ENCODE results near the gene HSPA4.
"Not testable (repeated sequence)": the region's sequence is repeated elsewhere in the genome, so short reads cannot be mapped to it uniquely, and the experiment has no call there.

The HSPA4 gene

GRCh38 chr5:133128066-133128465 is 76.3 kb downstream of the HSPA4 start:
- DNase-seq: no peak

DNA sequence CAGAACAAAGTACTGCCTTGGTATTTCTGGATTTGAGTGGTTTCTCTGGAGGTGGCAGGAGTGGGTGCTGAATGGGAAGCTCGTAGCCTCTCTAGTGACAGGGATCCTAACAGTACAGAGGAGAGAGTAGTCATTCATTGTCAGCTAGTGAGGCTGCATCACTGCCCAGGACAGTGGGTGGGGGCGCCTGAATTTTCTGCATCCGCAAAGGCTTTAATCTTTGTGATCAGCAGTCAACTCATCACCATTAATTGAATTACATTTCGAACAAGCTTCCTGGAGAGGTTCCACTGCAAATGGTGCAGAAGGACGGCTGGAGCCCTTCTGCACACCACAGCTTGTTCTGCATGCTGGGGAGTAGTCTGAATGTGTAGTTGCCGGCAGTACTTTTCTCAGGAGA is 77.5 kb downstream of the HSPA4 start:
- no peak for DNase-seq

GRCh38 chr5:133129950-133130349 is 78.1 kb downstream of the HSPA4 start:
- no peak for DNase-seq

GRCh38 chr5:133130387-133131118 is 78.7 kb downstream of the HSPA4 start:
- no peak for DNase-seq

- no peak for DNase-seq
Measured at GRCh38 chr5:133132717-133133116, 80.9 kb downstream of the HSPA4 start.

- not testable (repeated sequence) for DNase-seq
Measured at GRCh38 chr5:133133241-133133640, 81.4 kb downstream of the HSPA4 start.

- DNase-seq: not testable (repeated sequence)
Measured at GRCh38 chr5:133136890-133137289, 85.1 kb downstream of the HSPA4 start.

DNA sequence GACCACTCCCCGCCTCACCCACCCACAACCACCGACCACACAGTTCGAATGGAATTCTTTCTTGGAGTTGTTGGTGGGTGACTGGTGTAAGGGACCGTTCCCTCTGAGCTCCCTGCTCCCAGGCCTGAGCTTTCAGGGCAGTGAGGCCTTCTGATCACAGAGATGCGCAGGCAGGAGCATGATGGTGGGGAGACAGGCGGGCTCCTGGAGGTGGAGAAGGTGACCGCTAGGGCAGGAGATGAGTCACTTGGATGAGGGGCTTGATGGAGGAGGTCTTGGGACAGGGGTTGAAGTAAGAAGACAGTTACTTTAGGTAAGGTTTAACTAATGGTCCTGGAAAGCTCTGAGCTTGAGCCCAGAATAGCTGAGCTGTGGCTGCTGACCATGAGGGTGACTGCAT is 88.5 kb downstream of the HSPA4 start:
- no peak for DNase-seq

- DNase-seq: no peak
Measured at GRCh38 chr5:133141746-133142145, 89.9 kb downstream of the HSPA4 start.

DNA sequence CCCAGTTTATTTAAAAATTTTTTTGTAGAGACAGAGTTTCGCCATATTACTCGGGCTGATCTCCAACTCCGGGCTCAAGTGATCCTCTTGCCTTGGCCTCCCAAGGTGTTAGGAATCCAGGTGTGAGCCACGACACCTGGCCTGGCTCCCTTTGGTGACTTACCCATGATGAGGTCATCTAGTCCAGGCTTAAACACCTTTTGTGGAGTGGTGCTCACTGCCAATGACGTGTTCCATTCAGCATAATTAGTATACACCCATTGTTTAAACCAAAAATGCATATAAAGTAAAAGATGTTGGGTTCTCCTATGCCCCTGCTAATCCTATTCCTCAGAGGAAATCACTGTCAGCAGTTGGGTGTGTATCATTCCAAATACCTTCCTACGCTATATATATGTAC is 91.0 kb downstream of the HSPA4 start:
- no peak for DNase-seq

DNA sequence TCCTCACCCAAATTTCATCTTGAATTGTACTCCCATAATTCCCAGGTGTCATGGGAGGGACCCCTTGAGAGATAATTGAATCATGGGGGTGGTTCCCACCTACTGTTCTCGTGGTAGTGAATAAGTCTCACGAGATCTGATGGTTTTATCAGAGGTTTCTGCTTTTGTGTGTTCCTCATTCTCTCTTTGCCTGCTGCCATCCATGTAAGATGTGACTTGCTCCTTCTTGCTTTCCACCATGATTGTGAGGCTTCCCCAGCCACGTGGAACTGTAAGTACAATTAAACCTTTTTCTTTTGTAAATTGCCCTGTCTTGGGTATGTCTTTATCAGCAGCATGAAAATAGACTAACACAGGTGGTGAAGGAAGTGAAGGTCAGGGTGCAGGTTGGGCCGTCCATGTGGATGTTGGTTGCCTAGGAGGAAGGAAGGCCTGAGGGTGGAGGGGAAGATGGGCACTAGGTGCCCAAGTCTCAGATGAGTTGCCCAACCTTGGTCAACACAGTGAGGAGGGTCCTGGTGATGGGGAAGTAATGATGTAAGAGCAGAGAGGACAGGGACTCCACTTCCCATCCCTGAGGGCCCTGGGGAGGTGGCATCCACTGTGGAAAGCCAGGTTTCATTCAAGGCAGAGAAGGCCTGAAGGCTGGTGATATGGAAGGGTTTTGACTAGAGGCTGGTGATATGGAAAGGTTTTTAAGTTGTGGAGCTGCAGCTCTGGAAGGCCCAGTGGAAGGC is 92.6 kb downstream of the HSPA4 start:
- DNase-seq: no peak

GRCh38 chr5:133145436-133146170 is 93.8 kb downstream of the HSPA4 start:
- DNase-seq: no peak

DNA sequence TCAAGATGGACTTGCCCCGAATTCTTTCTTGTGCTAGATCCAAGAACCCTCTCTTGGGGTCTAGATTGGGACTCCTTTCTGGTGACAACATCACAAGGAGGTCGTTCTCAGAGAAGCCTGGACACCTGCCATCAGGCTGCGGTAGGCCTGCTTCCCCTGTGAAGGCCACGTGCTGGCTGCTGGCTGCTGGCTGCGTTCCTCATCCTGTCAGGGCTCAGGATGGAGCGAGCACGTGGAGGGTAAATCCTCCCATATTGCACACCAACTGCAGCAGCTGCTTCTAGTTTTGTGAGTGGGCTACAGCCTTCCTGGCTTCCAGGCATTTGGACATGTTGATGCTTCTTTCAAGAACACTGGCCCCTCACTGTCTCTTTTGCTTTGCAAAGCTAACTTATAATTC is 95.6 kb downstream of the HSPA4 start:
- peak in 1 of 6 experiments; percentile 3 for DNase-seq

- DNase-seq: peak in 3 of 6 experiments; percentile 9 to 43 (median 22)
Measured at GRCh38 chr5:133147815-133148567, 96.2 kb downstream of the HSPA4 start.

GRCh38 chr5:133149345-133149744 is 97.5 kb downstream of the HSPA4 start:
- DNase-seq: no peak

- DNase-seq: no peak
Measured at GRCh38 chr5:133150909-133151544, 99.2 kb downstream of the HSPA4 start.

- DNase-seq: no peak
Measured at GRCh38 chr5:133154274-133155075, 102.7 kb downstream of the HSPA4 start.

- DNase-seq: no peak
Measured at GRCh38 chr5:133155326-133155969, 103.6 kb downstream of the HSPA4 start.
